DND-41 (cell line): ENCODE results near the gene SPATA6.

ENCODE experiments used
- ATAC-seq: fragments of 200-7000 bp; cut with Tn5 transposase; 3 replicates; pipeline ENCODE4 v1.9.1; 2021; ENCODE audit warnings: low read depth; ENCODE audit not compliant: insufficient read depth
- DNase-seq: peaks from one replicate; pipeline ENCODE4 v3.0.0-alpha.2; 2020
- H2AFZ ChIP-seq: 2 replicates; pipeline ENCODE4 v1.6.0; 2012; ENCODE audit warnings: low read depth, low read length
- H3K27ac ChIP-seq: 2 replicates; pipeline ENCODE4 v1.5.1; 2012; ENCODE audit warnings: low read length, inconsistent platforms
- H3K27me3 ChIP-seq: fragments of 200-600 bp; sonication (generic); 2 replicates; pipeline ENCODE4 v1.6.0; 2012; ENCODE audit warnings: low read length, mild to moderate bottlenecking, inconsistent platforms; ENCODE audit not compliant: insufficient read depth, poor library complexity
- H3K36me3 ChIP-seq: 2 replicates; pipeline ENCODE4 v1.5.1; 2012; ENCODE audit warnings: low read length, inconsistent platforms; ENCODE audit not compliant: insufficient read depth
- H3K4me1 ChIP-seq: 2 replicates; pipeline ENCODE4 v1.5.1; 2012; ENCODE audit warnings: mild to moderate bottlenecking, low read length; ENCODE audit not compliant: insufficient read depth
- H3K4me2 ChIP-seq: 2 replicates; pipeline ENCODE4 v1.6.0; 2012; ENCODE audit warnings: mild to moderate bottlenecking, moderate library complexity, low read length, inconsistent platforms; ENCODE audit not compliant: insufficient read depth
- H3K4me3 ChIP-seq, 2 experiments: fragments of 200-600 bp in 1 of 2; shearing (Covaris generic) in 1 of 2; 2 replicates each; pipeline ENCODE4 v1.5.1; 2012 to 2016; ENCODE audit warnings: inconsistent platforms in 2 of 2, low read length in 2 of 2, mild to moderate bottlenecking in 2 of 2, low read depth in 1 of 2, moderate library complexity in 1 of 2
- H3K79me2 ChIP-seq: 2 replicates; pipeline ENCODE4 v1.6.0; 2012; ENCODE audit warnings: low read length, inconsistent platforms; ENCODE audit not compliant: insufficient read depth
- H3K9ac ChIP-seq: 2 replicates; pipeline ENCODE4 v1.6.0; 2012; ENCODE audit warnings: low read depth, mild to moderate bottlenecking, inconsistent platforms, low read length, moderate library complexity
- H3K9me3 ChIP-seq: 2 replicates; pipeline ENCODE4 v1.5.1; 2012; ENCODE audit warnings: low read length, moderate library complexity, mild to moderate bottlenecking, inconsistent platforms; ENCODE audit not compliant: insufficient read depth, severe bottlenecking
- H4K20me1 ChIP-seq: 2 replicates; pipeline ENCODE4 v1.6.0; 2012; ENCODE audit warnings: low read length; ENCODE audit not compliant: insufficient read depth
- CTCF ChIP-seq: IDR thresholded peaks from 2 replicates; pipeline ENCODE4 v1.5.1; 2012; ENCODE audit warnings: borderline replicate concordance, low read length, moderate library complexity, mild to moderate bottlenecking; ENCODE audit not compliant: poor library complexity, severe bottlenecking; ENCODE audit errors: extremely low read depth
- EZH2 ChIP-seq: IDR thresholded peaks from 3 replicates; pipeline ENCODE4 v1.6.1; 2012; ENCODE audit warnings: borderline replicate concordance, low read depth, mild to moderate bottlenecking, moderate library complexity, low read length, inconsistent platforms; ENCODE audit not compliant: severe bottlenecking

Gene SPATA6

DNA sequence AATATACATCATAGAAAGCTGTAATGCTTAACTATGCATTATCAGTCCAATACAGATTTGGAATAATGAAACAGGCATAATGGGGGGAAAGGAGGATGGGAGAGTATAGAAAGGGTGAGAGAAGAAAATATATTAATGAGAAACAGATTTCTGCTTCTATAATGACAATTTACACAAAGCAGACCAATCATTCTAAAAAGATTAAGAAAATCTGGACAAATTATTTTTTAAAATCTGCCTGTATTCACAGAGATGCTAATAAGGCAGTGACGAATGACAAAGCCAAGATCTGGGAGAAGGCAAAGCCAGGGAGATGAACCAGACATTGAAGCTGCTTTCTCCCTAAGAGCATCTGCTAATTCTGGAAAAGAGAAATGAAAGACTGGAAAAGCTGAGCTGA, 50.0 kb downstream of the SPATA6 start:
- Histone ChIP-seq H3K9ac (no peak overlapping the region), H3K4me1 (no peaks in the 10 kb centered on the region), H3K27me3 (no peaks in the 10 kb centered on the region), H4K20me1 (no peaks in the 10 kb centered on the region), H3K79me2 (no peaks in the 10 kb centered on the region), H3K36me3 (no peaks in the 10 kb centered on the region), H3K27ac (no peak overlapping the region), H2AFZ (no peak overlapping the region), H3K9me3 (no peaks in the 10 kb centered on the region), H3K4me2 (no peak overlapping the region), H3K4me3 (no peak overlapping the region)
- no peak for TF ChIP-seq CTCF
- no peak for TF ChIP-seq EZH2
- DNase-seq (no peak), ATAC-seq (no peak)

GRCh38 chr1:48418742-48419141, 53.3 kb downstream of the SPATA6 start:
- H2AFZ ChIP-seq, result no peak overlapping the region
- no peak overlapping the region for H3K4me2 ChIP-seq
- no peaks in the 10 kb centered on the region for H3K27me3 ChIP-seq
- H4K20me1 ChIP-seq, result no peaks in the 10 kb centered on the region
- no peaks in the 10 kb centered on the region for H3K36me3 ChIP-seq
- DNase-seq, result no peak
- H3K9me3 ChIP-seq, result no peaks in the 10 kb centered on the region
- H3K79me2 ChIP-seq, result no peaks in the 10 kb centered on the region
- TF ChIP-seq EZH2 (no peak), CTCF (no peak)
- no peak overlapping the region for H3K4me3 ChIP-seq
- H3K9ac ChIP-seq, result no peak overlapping the region
- no peak overlapping the region for H3K27ac ChIP-seq
- no peaks in the 10 kb centered on the region for H3K4me1 ChIP-seq
- no peak for ATAC-seq

DNA sequence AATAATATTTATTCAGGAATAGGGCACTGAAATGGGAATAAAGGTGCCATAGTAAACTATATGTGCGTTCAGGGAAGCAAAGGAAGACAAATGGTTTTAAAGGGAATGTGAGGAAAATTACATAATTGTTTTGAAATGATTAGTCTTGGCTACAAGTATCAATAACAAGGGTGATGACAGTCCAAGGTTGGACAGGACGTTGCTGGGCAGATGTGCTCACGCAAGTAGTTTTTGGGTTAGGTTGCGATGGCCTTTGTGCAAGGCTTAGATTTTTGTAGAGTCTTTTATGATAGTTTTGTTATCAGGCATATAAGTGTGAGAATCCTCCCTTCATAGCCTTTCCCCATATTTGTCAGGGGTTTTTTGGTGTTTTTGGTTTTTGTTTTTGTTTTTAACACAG, 57.0 kb downstream of the SPATA6 start:
- Histone ChIP-seq H3K27me3 (no peaks in the 10 kb centered on the region), H3K4me3 (no peak overlapping the region), H3K9ac (no peak overlapping the region), H3K27ac (no peak overlapping the region), H4K20me1 (no peaks in the 10 kb centered on the region), H3K4me2 (no peak overlapping the region), H3K4me1 (no peaks in the 10 kb centered on the region), H2AFZ (no peak overlapping the region), H3K79me2 (no peaks in the 10 kb centered on the region), H3K36me3 (no peaks in the 10 kb centered on the region), H3K9me3 (no peaks in the 10 kb centered on the region)
- DNase-seq (no peak), ATAC-seq (no peak)
- TF ChIP-seq EZH2 (no peak), CTCF (no peak)

DNA sequence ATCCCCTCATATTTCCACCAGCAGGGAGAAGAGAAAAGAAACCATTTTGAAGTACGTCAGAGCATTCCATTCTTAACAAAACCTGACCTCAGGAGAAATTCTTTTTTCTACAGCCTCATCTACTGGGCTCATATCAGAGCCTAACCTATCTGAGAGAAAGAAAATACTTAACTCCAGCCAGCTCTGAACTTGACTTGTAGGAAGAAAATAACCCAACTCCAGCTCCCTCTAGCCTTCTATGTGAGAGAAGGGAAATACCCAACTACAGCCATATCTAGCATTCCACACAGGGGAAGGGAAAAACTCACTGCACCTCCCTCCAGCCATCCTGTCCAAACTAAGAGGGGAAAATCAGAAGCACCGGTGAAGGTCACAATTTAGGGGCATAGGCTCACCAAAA, 57.7 kb downstream of the SPATA6 start:
- Histone ChIP-seq H3K9me3 (no peaks in the 10 kb centered on the region), H3K79me2 (no peaks in the 10 kb centered on the region), H3K4me1 (no peaks in the 10 kb centered on the region), H3K27me3 (no peaks in the 10 kb centered on the region), H3K4me2 (no peak overlapping the region), H3K36me3 (no peaks in the 10 kb centered on the region), H2AFZ (no peak overlapping the region), H3K9ac (no peak overlapping the region), H3K27ac (no peak overlapping the region), H4K20me1 (no peaks in the 10 kb centered on the region), H3K4me3 (no peak overlapping the region)
- TF ChIP-seq CTCF (no peak), EZH2 (no peak)
- ATAC-seq (no peak), DNase-seq (no peak)
